Putamen (tissue), 1 donor: ENCODE measurements around the gene PNPLA3.
"Not testable (repeated sequence)": the region's sequence is repeated elsewhere in the genome, so short reads cannot be mapped to it uniquely, and the experiment has no call there.

ENCODE experiments used
- DNase-seq: peaks from one replicate; pipeline ENCODE4 v3.0.0-alpha.2; 2016; ENCODE audit warnings: low spot score

Gene PNPLA3

DNA sequence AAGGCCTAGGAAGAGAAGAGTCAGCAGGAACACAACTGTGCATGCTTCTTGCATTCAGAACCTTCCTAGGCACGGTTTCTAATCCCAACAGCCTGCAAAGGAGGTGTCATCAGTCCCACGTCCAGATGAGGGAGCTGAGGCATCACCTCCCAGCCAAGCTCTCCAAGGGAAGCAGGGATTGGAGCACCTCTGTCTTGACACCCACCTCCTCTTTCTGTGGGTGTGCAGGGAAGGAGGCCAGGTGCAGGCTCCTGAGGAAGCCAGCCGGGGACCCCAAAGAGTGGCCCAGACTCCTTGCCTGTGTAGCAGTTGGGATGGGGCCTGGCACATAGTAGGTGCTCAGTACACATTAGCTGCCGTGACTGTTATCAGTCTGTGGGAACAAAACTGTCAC is 33.7 kb upstream of the PNPLA3 start:
- DNase-seq: peak; percentile 50

DNA sequence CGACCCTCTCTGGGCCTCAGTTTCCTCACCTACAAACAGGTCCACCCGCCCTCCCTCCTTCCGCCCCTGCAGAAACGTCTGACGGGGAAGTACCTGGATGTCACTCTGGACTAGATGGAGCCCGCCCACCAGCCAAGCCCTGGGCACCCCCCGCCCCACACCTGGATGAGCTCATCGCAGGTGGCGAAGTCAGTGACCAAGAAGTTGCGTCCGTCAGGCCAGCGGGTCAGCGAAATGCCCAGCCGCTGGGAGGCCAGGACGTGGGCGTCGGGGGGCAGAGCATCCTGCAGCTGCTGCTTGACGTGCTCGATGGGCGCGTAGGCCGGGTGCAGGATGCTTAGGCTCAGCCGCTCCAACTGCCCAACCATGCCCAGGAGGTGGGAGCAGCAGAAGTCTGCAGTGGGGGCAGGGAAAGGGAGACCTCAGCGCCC is 32.7 kb upstream of the PNPLA3 start:
- no peak for DNase-seq

- peak; percentile 25 for DNase-seq
Observed at GRCh38 chr22:43891360-43892182, 32.0 kb upstream of the PNPLA3 start, which contains the start of gene PNPLA5. Gene PNPLA5, minus strand, starts transcription at chr22:43892013. Its CDS starts 133 bp downstream, at chr22:43891880.

DNA sequence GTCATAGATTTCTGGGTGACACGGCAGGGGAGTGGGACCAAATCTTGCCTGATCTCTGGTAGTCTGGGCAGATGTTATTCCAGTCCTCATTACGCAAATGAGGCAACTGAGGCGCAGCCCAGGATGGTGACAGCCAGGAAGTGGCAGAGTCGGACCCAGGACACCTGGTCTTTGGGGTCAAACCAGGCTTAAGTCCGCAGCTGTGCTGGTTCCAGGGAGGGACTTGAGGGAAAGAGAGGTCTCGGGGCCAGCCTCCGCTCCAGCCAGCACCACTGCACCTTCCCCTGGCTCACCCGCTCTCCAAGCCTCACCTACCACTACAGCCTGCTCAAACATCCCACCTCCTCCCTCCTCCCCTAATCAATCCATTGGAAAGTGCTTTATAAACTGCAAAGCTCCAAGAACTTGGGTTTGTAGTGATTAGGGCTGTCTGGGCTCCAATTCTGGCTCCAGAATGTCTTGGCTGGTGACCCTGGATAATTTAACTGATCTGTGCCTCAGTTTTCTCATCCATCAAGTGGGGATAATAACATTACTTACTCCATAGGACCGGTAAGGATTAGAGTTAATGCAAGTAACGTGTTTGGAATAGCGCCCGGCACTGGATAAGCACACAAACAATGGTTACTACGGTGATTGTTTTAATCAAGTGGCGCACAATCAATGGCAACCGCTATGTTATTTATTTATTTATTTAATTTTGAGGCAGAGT is 31.3 kb upstream of the PNPLA3 start:
- no peak for DNase-seq

GRCh38 chr22:43893266-43893665 is 30.3 kb upstream of the PNPLA3 start:
- DNase-seq: no peak

- DNase-seq: no peak
Observed at GRCh38 chr22:43894122-43894521, 29.5 kb upstream of the PNPLA3 start.

- DNase-seq: no peak
Observed at GRCh38 chr22:43895986-43896645, 27.5 kb upstream of the PNPLA3 start.

- DNase-seq: peak; percentile 56
Observed at GRCh38 chr22:43897751-43898261, 25.8 kb upstream of the PNPLA3 start.

GRCh38 chr22:43900206-43900605 is 23.4 kb upstream of the PNPLA3 start:
- no peak for DNase-seq

GRCh38 chr22:43901976-43902643 is 21.5 kb upstream of the PNPLA3 start:
- no peak for DNase-seq

GRCh38 chr22:43903033-43903432 is 20.6 kb upstream of the PNPLA3 start:
- DNase-seq: not testable (repeated sequence)

DNA sequence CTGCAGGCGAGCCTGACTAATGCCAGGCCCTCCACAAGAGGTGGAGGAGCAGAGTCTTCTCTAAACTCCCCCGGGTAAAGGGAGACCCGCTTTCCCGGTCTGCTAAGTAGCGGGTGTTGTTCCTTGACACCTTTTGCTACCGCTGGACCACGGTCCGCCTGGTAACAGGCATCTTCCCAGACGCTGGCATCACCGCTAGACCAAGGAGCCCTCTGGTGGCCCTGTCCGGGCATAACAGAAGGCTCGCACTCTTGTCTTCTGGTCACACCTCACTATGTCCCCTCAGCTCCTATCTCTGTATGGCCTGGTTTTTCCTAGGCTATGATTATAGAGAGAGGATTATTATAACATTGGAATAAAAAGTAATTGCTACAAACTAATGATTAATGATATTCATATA is 19.2 kb upstream of the PNPLA3 start:
- DNase-seq: not testable (repeated sequence)

GRCh38 chr22:43905681-43906080 is 17.9 kb upstream of the PNPLA3 start:
- no peak for DNase-seq

GRCh38 chr22:43909708-43910107 is 13.9 kb upstream of the PNPLA3 start:
- no peak for DNase-seq

GRCh38 chr22:43910178-43910695 is 13.4 kb upstream of the PNPLA3 start:
- no peak for DNase-seq

- DNase-seq: no peak
Observed at GRCh38 chr22:43911351-43911750, 12.3 kb upstream of the PNPLA3 start.

- DNase-seq: no peak
Observed at GRCh38 chr22:43917521-43917920, 6.1 kb upstream of the PNPLA3 start.

- DNase-seq: no peak
Observed at GRCh38 chr22:43919106-43919973, 4.3 kb upstream of the PNPLA3 start.

DNA sequence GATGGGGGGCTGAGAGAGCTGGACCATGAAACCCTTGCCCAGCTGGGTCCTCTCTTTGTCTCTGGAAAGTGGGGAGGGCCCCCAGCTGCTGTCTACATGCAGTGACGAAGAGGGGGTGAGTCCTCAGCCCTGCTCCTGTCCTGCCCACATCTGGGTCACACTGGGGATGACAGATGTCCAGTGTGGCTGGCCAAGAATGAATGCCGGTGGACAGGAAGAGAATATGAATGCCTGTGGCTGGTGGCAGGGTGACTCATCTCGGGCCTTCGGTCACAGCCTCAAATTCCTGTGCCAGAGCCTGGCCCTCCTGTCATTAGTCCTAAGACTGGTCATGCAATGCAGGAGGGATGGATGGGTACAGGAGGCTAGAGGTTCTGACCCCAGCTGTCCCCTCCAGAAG is 2.2 kb upstream of the PNPLA3 start:
- DNase-seq: peak; percentile 45

GRCh38 chr22:43922123-43922522 is 1.5 kb upstream of the PNPLA3 start:
- DNase-seq: no peak

GRCh38 chr22:43923191-43923590 is 414 bp upstream of the PNPLA3 start:
- peak; percentile 7 for DNase-seq
